HEK293 (cell line): ENCODE results near the gene COL17A1.

Source experiments
- CTCF ChIA-PET: fragments of 350-600 bp; formaldehyde crosslinking; extraction: SDS; loops from one replicate; lab custom pipeline; 2021; ENCODE audit warnings: antibody characterized with exemption; lab: Yijun Ruan, JAX
- POLR2A ChIA-PET: fragments of 300-600 bp; formaldehyde crosslinking; extraction: SDS; loops from one replicate; lab custom pipeline; 2020; ENCODE audit warnings: antibody characterized with exemption, inconsistent platforms; lab: Yijun Ruan, JAX
- H3K27ac ChIP-seq: fragments of 200-500 bp; sonication (Bioruptor generic); 2 replicates; pipeline ENCODE4 v1.5.1; 2014; ENCODE audit warnings: low read depth, low read length, control low read depth, inconsistent platforms; ENCODE audit errors: extremely low read depth
- H3K36me3 ChIP-seq, 2 experiments: fragments of 200-500 bp in 1 of 2; sonication (Bioruptor generic) in 1 of 2; 1 replicate in 1 of 2; 2 replicates in 1 of 2; pipeline ENCODE4 v1.5.1; 2014 to 2017; ENCODE audit warnings: inconsistent platforms in 2 of 2, low read length in 2 of 2; ENCODE audit not compliant: control insufficient read depth in 2 of 2, insufficient read depth in 1 of 2
- H3K4me1 ChIP-seq: fragments of 200-500 bp; sonication (Bioruptor generic); 2 replicates; pipeline ENCODE4 v1.5.1; 2014; ENCODE audit warnings: mild to moderate bottlenecking, low read length, inconsistent platforms; ENCODE audit not compliant: control insufficient read depth, insufficient read depth
- H3K4me3 ChIP-seq: 2 replicates; pipeline ENCODE4 v1.5.1; 2011; ENCODE audit warnings: low read depth, mild to moderate bottlenecking, control low read depth, low read length, moderate library complexity
- H3K9me3 ChIP-seq: fragments of 200-500 bp; sonication (Bioruptor generic); 2 replicates; pipeline ENCODE4 v1.5.1; 2014; ENCODE audit warnings: low read depth, low read length, inconsistent platforms; ENCODE audit not compliant: control insufficient read depth, insufficient read depth
- HOXC10 ChIP-seq: sonication (generic); formaldehyde crosslinking; IDR thresholded peaks from 2 replicates; pipeline ENCODE4 v1.8.1; 2023; ENCODE audit warnings: mild to moderate bottlenecking, missing genetic modification reagents
- KLF8 ChIP-seq: fragments of 450-650 bp; formaldehyde crosslinking; IDR thresholded peaks from 2 replicates; pipeline ENCODE4 v1.5.1; 2016; ENCODE audit warnings: missing biosample characterization, missing genetic modification characterization
- SCRT1 ChIP-seq: fragments of 450-650 bp; formaldehyde crosslinking; IDR thresholded peaks from 2 replicates; pipeline ENCODE4 v1.5.1; 2016; ENCODE audit warnings: missing biosample characterization, missing genetic modification characterization, borderline replicate concordance
- SP2 ChIP-seq: fragments of 450-650 bp; formaldehyde crosslinking; IDR thresholded peaks from 2 replicates; pipeline ENCODE4 v1.5.1; 2016; ENCODE audit warnings: missing biosample characterization, missing genetic modification characterization
- SP3 ChIP-seq: fragments of 450-650 bp; formaldehyde crosslinking; IDR thresholded peaks from 2 replicates; pipeline ENCODE4 v1.5.1; 2016; ENCODE audit warnings: missing biosample characterization, missing genetic modification characterization
- TCF7L2 ChIP-seq: IDR thresholded peaks from 2 replicates; pipeline ENCODE4 v1.6.1; 2011; ENCODE audit warnings: low read depth, mild to moderate bottlenecking, inconsistent platforms, low read length, moderate library complexity, borderline replicate concordance
- ZBTB1 ChIP-seq: fragments of 450-650 bp; formaldehyde crosslinking; IDR thresholded peaks from 2 replicates; pipeline ENCODE4 v1.5.1; 2016; ENCODE audit warnings: missing biosample characterization, missing genetic modification characterization
- ZBTB20 ChIP-seq: fragments of 450-650 bp; formaldehyde crosslinking; IDR thresholded peaks from 2 replicates; pipeline ENCODE4 v1.5.1; 2016; ENCODE audit warnings: missing biosample characterization, missing genetic modification characterization
- ZBTB48 ChIP-seq: fragments of 450-650 bp; formaldehyde crosslinking; IDR thresholded peaks from 2 replicates; pipeline ENCODE4 v1.5.1; 2016; ENCODE audit warnings: missing biosample characterization, missing genetic modification characterization
- ZNF114 ChIP-seq: fragments of 450-650 bp; formaldehyde crosslinking; IDR thresholded peaks from 2 replicates; pipeline ENCODE4 v1.5.0; 2017; ENCODE audit warnings: missing biosample characterization, missing genetic modification characterization
- ZNF121 ChIP-seq: fragments of 450-650 bp; formaldehyde crosslinking; IDR thresholded peaks from 2 replicates; pipeline ENCODE4 v1.5.1; 2016; ENCODE audit warnings: missing biosample characterization, missing genetic modification characterization
- ZNF155 ChIP-seq: fragments of 450-650 bp; formaldehyde crosslinking; IDR thresholded peaks from 2 replicates; pipeline ENCODE4 v1.5.1; 2016; ENCODE audit warnings: missing biosample characterization, missing genetic modification characterization
- ZNF157 ChIP-seq: fragments of 450-650 bp; formaldehyde crosslinking; IDR thresholded peaks from 2 replicates; pipeline ENCODE4 v1.5.1; 2016; ENCODE audit warnings: missing biosample characterization, missing genetic modification characterization
- ZNF202 ChIP-seq: fragments of 450-650 bp; formaldehyde crosslinking; IDR thresholded peaks from 2 replicates; pipeline ENCODE4 v1.5.1; 2016; ENCODE audit warnings: missing biosample characterization, missing genetic modification characterization, borderline replicate concordance
- ZNF223 ChIP-seq: fragments of 450-650 bp; formaldehyde crosslinking; IDR thresholded peaks from 2 replicates; pipeline ENCODE4 v1.5.1; 2016; ENCODE audit warnings: missing biosample characterization, missing genetic modification characterization
- ZNF266 ChIP-seq: fragments of 450-650 bp; formaldehyde crosslinking; IDR thresholded peaks from 2 replicates; pipeline ENCODE4 v1.5.1; 2016; ENCODE audit warnings: missing biosample characterization, missing genetic modification characterization, low read depth
- ZNF324 ChIP-seq: fragments of 450-650 bp; formaldehyde crosslinking; IDR thresholded peaks from 2 replicates; pipeline ENCODE4 v1.5.1; 2016; ENCODE audit warnings: missing biosample characterization, missing genetic modification characterization
- ZNF521 ChIP-seq: fragments of 450-650 bp; formaldehyde crosslinking; IDR thresholded peaks from 2 replicates; pipeline ENCODE4 v1.5.1; 2017; ENCODE audit warnings: missing biosample characterization, mild to moderate bottlenecking, missing genetic modification characterization
- ZNF555 ChIP-seq: fragments of 450-650 bp; formaldehyde crosslinking; conservative IDR thresholded peaks from 2 replicates; pipeline ENCODE4 v1.5.1; 2017; ENCODE audit warnings: missing biosample characterization, mild to moderate bottlenecking, missing genetic modification characterization, inconsistent platforms
- ZNF571 ChIP-seq: fragments of 450-650 bp; formaldehyde crosslinking; IDR thresholded peaks from 2 replicates; pipeline ENCODE4 v1.5.0; 2017; ENCODE audit warnings: missing biosample characterization, missing genetic modification characterization
- ZNF623 ChIP-seq: fragments of 450-650 bp; formaldehyde crosslinking; IDR thresholded peaks from 2 replicates; pipeline ENCODE4 v1.5.1; 2016; ENCODE audit warnings: missing biosample characterization, missing genetic modification characterization
- ZNF660 ChIP-seq: fragments of 450-650 bp; IDR thresholded peaks from 2 replicates; pipeline ENCODE4 v1.5.1; 2018; ENCODE audit warnings: missing biosample characterization, mild to moderate bottlenecking, missing genetic modification characterization
- ZNF747 ChIP-seq: fragments of 450-650 bp; formaldehyde crosslinking; IDR thresholded peaks from 2 replicates; pipeline ENCODE4 v1.5.1; 2016; ENCODE audit warnings: missing biosample characterization, missing genetic modification characterization
- ZNF768 ChIP-seq: fragments of 450-650 bp; formaldehyde crosslinking; IDR thresholded peaks from 2 replicates; pipeline ENCODE4 v1.5.1; 2018; ENCODE audit warnings: missing biosample characterization, mild to moderate bottlenecking, missing genetic modification characterization
- TF ChIP-seq, protein P1 (sequence below): fragments of 450-650 bp; formaldehyde crosslinking; IDR thresholded peaks from 2 replicates; pipeline ENCODE4 v1.5.1; 2016; ENCODE audit warnings: missing biosample characterization, missing genetic modification characterization
- TF ChIP-seq, protein P2 (sequence below): fragments of 450-650 bp; formaldehyde crosslinking; IDR thresholded peaks from 2 replicates; pipeline ENCODE4 v1.5.1; 2016; ENCODE audit warnings: missing biosample characterization, missing genetic modification characterization

The COL17A1 gene

GRCh38 chr10:104113376-104113956, 27.8 kb upstream of the COL17A1 start:
- CTCF ChIA-PET, result interaction anchor here (0.6 to 1.4 kb wide), 2 partner anchors 8 to 11 kb away, joined by 3 to 10 read pairs; partner anchors contain the start of gene SFR1
- H3K27ac ChIP-seq, result no peak overlapping the region
- POLR2A ChIA-PET, result no interaction called here
- no peaks in the 10 kb centered on the region for H3K36me3 ChIP-seq
- H3K9me3 ChIP-seq, result no peaks in the 10 kb centered on the region
- TF ChIP-seq ZNF623 (tag by site-specific recombination) (no peak), ZNF266 (tag by site-specific recombination) (no peak), SCRT1 (tag by site-specific recombination) (no peak), HOXC10 (CRISPR knock-in tag) (no peak), ZBTB1 (no peak), ZNF571 (tag by site-specific recombination) (no peak), ZNF157 (tag by site-specific recombination) (no peak), ZNF202 (tag by site-specific recombination) (no peak)
- TF ChIP-seq, all 188 proteins: peak for 0
- H3K4me1 ChIP-seq, result no peaks in the 10 kb centered on the region
- no peak overlapping the region for H3K4me3 ChIP-seq

DNA sequence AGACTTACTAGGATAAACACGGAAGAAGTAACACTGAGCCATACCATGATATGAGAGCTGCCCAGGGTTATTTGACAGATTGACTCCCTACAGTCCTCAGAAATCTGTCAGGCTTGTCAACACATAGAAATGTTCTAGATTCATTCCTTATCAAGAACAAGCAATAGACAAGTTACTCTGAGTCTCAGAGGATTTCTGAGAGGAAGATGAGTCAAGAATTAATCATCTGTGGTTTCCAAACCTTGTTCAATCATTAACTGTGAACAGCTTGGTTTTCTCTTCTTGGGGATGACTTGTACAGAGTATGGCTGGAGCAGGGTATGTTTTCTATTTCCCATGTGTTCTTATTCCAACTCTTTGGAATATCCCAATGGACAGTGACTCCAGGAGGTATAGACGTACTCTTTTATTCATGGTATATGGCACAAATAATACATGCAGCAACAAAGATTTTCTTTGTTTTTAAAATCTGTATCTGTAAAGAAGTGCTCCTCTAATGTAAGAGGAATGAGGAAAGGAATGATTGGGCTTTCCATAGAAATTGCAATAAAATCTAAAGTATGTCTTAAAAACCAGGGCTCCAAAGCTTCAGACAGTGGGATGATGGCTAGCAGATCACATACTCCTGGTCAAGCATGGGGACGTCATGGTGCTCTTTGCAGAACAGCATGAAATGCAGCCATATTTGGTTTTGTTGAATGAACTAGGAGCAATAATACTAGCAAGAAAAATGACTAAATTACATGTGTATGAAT, 24.4 kb upstream of the COL17A1 start:
- Histone ChIP-seq H3K36me3 (no peaks in the 10 kb centered on the region), H3K27ac (no peak overlapping the region), H3K4me1 (no peaks in the 10 kb centered on the region), H3K9me3 (no peaks in the 10 kb centered on the region), H3K4me3 (no peak overlapping the region)
- no peak for TF ChIP-seq ZBTB20 (tag by site-specific recombination)
- no peak for TF ChIP-seq ZNF660
- TF ChIP-seq TCF7L2, result no peak
- no peak for TF ChIP-seq ZBTB48 (tag by site-specific recombination)
- no peak for TF ChIP-seq ZNF768 (tag by site-specific recombination)
- no peak for TF ChIP-seq ZNF555 (tag by site-specific recombination)
- no peak for TF ChIP-seq SP3
- no peak for TF ChIP-seq ZNF121
- no peak for TF ChIP-seq SP2 (tag by site-specific recombination)
- CTCF ChIA-PET, result interaction anchor here (0.6 kb wide), 1 partner anchor 224 kb away, joined by 3 read pairs; no protein-coding TSS in a partner anchor
- POLR2A ChIA-PET, result interaction anchor here (0.6 to 1.8 kb wide), 2 partner anchors 12 to 228 kb away, joined by 3 to 8 read pairs; partner anchors contain the start of genes ITPRIP and SFR1

DNA sequence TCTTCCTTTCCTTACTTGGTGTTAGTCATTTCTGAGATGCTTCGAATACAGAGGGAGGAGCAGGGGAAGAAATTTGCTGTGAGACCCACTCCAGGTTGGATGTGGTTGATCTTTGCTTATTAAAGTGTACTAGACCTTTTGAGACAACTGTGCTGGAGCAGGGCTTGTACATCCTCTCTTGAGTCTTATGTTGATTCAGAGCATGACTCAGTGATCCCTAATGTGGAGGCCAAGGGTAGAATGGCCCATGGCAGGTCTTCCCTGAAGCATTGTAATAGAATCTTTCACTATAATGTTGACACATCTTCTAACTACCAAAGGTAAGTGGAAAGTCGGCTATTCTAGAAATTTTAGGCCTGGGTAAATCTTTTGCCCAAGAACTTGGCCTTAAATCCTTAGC, 19.2 kb upstream of the COL17A1 start:
- no peak overlapping the region for H3K4me3 ChIP-seq
- H3K27ac ChIP-seq, result no peak overlapping the region
- H3K9me3 ChIP-seq, result no peaks in the 10 kb centered on the region
- H3K36me3 ChIP-seq, result no peaks in the 10 kb centered on the region
- POLR2A ChIA-PET, result no interaction called here
- CTCF ChIA-PET, result interaction anchor here (1.0 kb wide), 1 partner anchor 352 kb away, joined by 3 read pairs; no protein-coding TSS in a partner anchor
- H3K4me1 ChIP-seq, result no peaks in the 10 kb centered on the region
- TF ChIP-seq ZNF521 (tag by site-specific recombination) (no peak), KLF8 (no peak), ZNF747 (tag by site-specific recombination) (no peak), ZNF157 (tag by site-specific recombination) (no peak), ZNF324 (tag by site-specific recombination) (no peak), ZNF155 (tag by site-specific recombination) (no peak), ZNF223 (tag by site-specific recombination) (no peak), ZNF623 (tag by site-specific recombination) (no peak), ZNF114 (tag by site-specific recombination) (no peak)
- TF ChIP-seq, protein P1, sequence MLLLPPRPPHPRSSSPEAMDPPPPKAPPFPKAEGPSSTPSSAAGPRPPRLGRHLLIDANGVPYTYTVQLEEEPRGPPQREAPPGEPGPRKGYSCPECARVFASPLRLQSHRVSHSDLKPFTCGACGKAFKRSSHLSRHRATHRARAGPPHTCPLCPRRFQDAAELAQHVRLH (tag by site-specific recombination), result no peak
- TF ChIP-seq, protein P2, sequence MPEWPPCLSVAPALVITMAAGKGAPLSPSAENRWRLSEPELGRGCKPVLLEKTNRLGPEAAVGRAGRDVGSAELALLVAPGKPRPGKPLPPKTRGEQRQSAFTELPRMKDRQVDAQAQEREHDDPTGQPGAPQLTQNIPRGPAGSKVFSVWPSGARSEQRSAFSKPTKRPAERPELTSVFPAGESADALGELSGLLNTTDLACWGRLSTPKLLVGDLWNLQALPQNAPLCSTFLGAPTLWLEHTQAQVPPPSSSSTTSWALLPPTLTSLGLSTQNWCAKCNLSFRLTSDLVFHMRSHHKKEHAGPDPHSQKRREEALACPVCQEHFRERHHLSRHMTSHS, result no peak
